Panc1 (cell line): ENCODE measurements around the gene FLYWCH1.
"Not testable (repeated sequence)": the region's sequence is repeated elsewhere in the genome, so short reads cannot be mapped to it uniquely, and the experiment has no call there.

Experiments
- CTCF ChIP-seq: fragments of 450-650 bp; IDR thresholded peaks from 2 replicates; pipeline ENCODE4 v1.5.1; 2017; ENCODE audit warnings: mild to moderate bottlenecking
- TCF7L2 ChIP-seq: IDR thresholded peaks from 2 replicates; pipeline ENCODE4 v1.6.1; 2011; ENCODE audit warnings: mild to moderate bottlenecking, low read depth, low read length, inconsistent platforms

GRCh38 chr16:2928151-2928550 lies 16.4 kb downstream of the FLYWCH1 start:
- TF ChIP-seq CTCF, TCF7L2: not testable (repeated sequence)
